Psoas muscle (tissue), 8 donors: ENCODE measurements around the gene UBE2J1. TPM values are rescaled to one million over a fixed set of nuclear protein-coding genes. Genes with fewer than 3 reads are reported as not detected.

Experiments used
- ATAC-seq, 4 donors: fragments of 200-7000 bp; cut with Tn5 transposase; one replicate each; pipeline ENCODE4 v1.9.1; 2020; ENCODE audit warnings: moderate library complexity in 3 of 4, mild to moderate bottlenecking in 2 of 4
- DNase-seq, 2 donors: peaks; one replicate each; pipeline ENCODE4 v3.0.0-alpha.2; 2020
- H3K27ac ChIP-seq: fragments of 200-600 bp; one replicate; pipeline ENCODE4 v1.8.0; 2022
- H3K27me3 ChIP-seq, 3 donors: fragments of 200-600 bp in 1 of 3; one replicate each; pipeline versions ENCODE4 v1.6.1 to v1.8.0; 2013 to 2022; ENCODE audit warnings: low read length in 2 of 3, mild to moderate bottlenecking in 2 of 3, moderate library complexity in 1 of 3; ENCODE audit not compliant: insufficient read depth in 3 of 3
- H3K36me3 ChIP-seq, 2 donors: fragments of 200-600 bp in 1 of 2; one replicate each; pipeline versions ENCODE4 v1.6.1 to v1.8.0; 2013 to 2022; ENCODE audit warnings: low read depth in 1 of 2, mild to moderate bottlenecking in 1 of 2, moderate library complexity in 1 of 2; ENCODE audit not compliant: insufficient read depth in 1 of 2
- H3K4me1 ChIP-seq: fragments of 200-600 bp; one replicate; pipeline ENCODE4 v1.8.0; 2022
- H3K4me3 ChIP-seq: fragments of 200-600 bp; one replicate; pipeline ENCODE4 v1.8.0; 2022; ENCODE audit warnings: mild to moderate bottlenecking
- H3K9me3 ChIP-seq: fragments of 200-600 bp; one replicate; pipeline ENCODE4 v1.8.0; 2022
- CTCF ChIP-seq: fragments of 200-600 bp; IDR thresholded peaks from one replicate; pipeline ENCODE4 v1.8.0; 2022; ENCODE audit warnings: antibody characterized with exemption
- WGBS, 3 donors: extraction: QIAGEN DNeasy Blood & Tissue Kit; methylation state at CpG; one replicate each; pipeline versions ENCODE4 v1.1.6 to v1.1.7; 2013; 5-methylcytosine and 5-hydroxymethylcytosine counted together
- intact Hi-C, 2 donors: fragments of 100-400 bp; cut with DNase I; formaldehyde crosslinking; loops; one replicate each; pipeline versions ENCODE4 v1.11.0 to v1.14.2; 2022
- polyA plus RNA-seq, 3 donors: library from polyadenylated mRNA; stranded (reverse); fragments of 200-250 nt; gene quantifications; one replicate each; pipeline ENCODE4 v1.2.3, GENCODE V29; 2013
- total RNA-seq, 4 donors: library from RNA; stranded (reverse); fragmentation: NEBNext Ultra II Directional in 2 of 4; extraction: Animal tissue kit (Norgen Biotek cat#: 25700) in 2 of 4; gene quantifications; one replicate each; pipeline versions ENCODE4 v1.2.1 to v1.2.4, GENCODE V29; 2021 to 2023
- donor health status: healthy with polysubstance abuse.
- donor health status: DM: no; HTN: no; CAD: no; lungs with moderate emphysema.
- donor health status: Bipolar disorder and iron deficiency.
- donor health status: healthy.
- donor health status: DM: yes; HTN: yes; CAD: no.
- donor health status: DM: no; HTN: no; CAD: no.
- donor health status: DM: no; HTN: no; CAD: no.
- donor health status: DM: yes; HTN: yes; CAD: no.

Gene UBE2J1
- total and polyA plus RNA-seq, 7 donors: 10.0 to 21.6 (median 16.3) TPM

DNA sequence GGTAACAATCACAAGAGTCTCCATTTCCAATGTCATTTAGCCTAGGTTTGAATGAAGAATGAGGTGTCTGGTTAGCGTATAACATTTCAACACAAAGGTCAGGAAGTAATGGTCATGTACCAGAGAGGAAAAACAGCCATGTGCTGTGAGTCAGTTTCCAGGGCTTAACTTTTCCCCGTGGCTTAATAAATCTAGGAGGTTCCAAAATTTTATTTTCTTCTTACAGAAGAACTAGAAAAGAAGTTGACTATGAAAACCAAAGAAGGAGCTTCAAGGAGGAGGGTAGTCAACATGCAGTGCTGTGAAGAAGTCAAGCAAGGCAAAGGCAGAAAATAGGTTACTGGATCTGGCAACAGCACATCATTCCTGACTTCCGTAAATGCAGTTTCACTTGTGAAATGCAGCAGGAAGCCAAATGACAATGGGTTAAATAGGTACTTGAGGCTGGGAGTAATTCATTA lies 29.0 kb downstream of the UBE2J1 start:
- Histone ChIP-seq H3K27me3 (no peaks in the 10 kb centered on the region), H3K4me1 (peaks cover 20% of the 10 kb centered on the region), H3K4me3 (no peak overlapping the region), H3K36me3 (peaks cover 5 to 27% of the 10 kb centered on the region in 2 donors), H3K9me3 (no peaks in the 10 kb centered on the region), H3K27ac (peak overlapping the region; percentile 39)
- no peak for DNase-seq
- intact Hi-C loops: no loop called here
- no peak for TF ChIP-seq CTCF
- 31 to 34% (median 34%) methylated on average over 3 of the region's 3 CpGs for WGBS, 3 donors
- peak; percentile 34 to 64 (median 60) for ATAC-seq

DNA sequence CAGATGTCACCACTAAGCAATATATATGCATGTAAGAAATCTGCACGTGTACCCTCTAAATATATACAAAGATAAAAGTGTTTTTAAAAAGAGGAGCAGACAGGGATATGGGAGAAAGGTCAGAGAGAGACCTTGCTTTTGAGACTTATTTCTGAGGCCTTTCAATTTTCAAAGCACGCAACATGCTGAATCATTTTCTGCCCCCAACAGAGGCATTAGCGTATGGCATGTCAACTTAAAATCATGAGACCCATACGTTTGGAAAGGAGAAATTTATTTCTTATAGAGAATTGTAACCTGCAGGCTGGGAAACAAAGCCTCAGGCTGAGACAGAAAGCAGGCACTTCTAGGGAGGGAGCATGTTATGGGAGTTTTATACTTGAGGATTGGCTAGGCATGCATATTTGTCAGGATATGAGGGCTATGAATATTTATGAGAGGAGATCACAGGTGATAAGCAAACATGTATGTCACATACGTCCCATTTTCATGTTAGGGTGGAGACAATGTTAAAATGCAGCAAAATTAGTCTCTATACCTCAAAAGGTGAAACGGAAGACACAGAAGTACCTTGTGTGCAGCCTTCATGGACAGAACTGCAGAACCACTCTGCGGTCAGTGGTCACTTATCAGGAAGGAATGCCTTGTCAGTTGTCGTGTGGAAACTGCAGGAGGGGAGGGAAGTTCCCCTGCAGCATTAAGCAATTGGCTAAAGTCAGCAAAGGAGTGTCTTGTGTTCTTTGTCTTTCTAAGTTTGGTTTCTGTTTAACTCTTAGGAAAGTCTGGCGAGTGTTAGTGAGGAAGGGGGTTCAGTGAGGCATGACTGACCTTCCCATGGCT lies 31.2 kb downstream of the UBE2J1 start:
- Histone ChIP-seq H3K27me3 (no peaks in the 10 kb centered on the region), H3K9me3 (no peaks in the 10 kb centered on the region), H3K27ac (no peak overlapping the region), H3K4me3 (no peak overlapping the region), H3K36me3 (peaks cover 2 to 7% of the 10 kb centered on the region in 2 donors), H3K4me1 (peaks cover 20% of the 10 kb centered on the region)
- ATAC-seq (peak; percentile 21 to 63 (median 40)), DNase-seq (no peak)
- TF ChIP-seq CTCF: no peak
- 81 to 84% (median 84%) methylated on average over 9 of the region's 9 CpGs for WGBS, 3 donors
- intact Hi-C loops: no loop called here

GRCh38 chr6:89320012-89320559 lies 32.4 kb downstream of the UBE2J1 start:
- 92 to 98% (median 96%) methylated on average over 6 of the region's 6 CpGs for WGBS, 3 donors
- ATAC-seq (no peak), DNase-seq (no peak)
- H3K9me3 ChIP-seq: no peaks in the 10 kb centered on the region
- H3K27ac ChIP-seq: no peak overlapping the region
- H3K27me3 ChIP-seq: no peaks in the 10 kb centered on the region
- intact Hi-C loops: no loop called here
- no peak overlapping the region for H3K4me3 ChIP-seq
- H3K4me1 ChIP-seq: peaks cover 20% of the 10 kb centered on the region
- no peak for TF ChIP-seq CTCF
- no peaks in the 10 kb centered on the region for H3K36me3 ChIP-seq

- DNase-seq: no peak
- Histone ChIP-seq H3K27me3 (no peaks in the 10 kb centered on the region), H3K27ac (no peak overlapping the region), H3K9me3 (no peaks in the 10 kb centered on the region), H3K36me3 (no peaks in the 10 kb centered on the region), H3K4me1 (peaks cover 23% of the 10 kb centered on the region), H3K4me3 (no peak overlapping the region)
- ATAC-seq: no peak
- no peak for TF ChIP-seq CTCF
- intact Hi-C loops: no loop called here
Observed at GRCh38 chr6:89317067-89317466, 35.5 kb downstream of the UBE2J1 start.
